H1 (cell line): Measurements from ENCODE around the gene SLC25A22. TPM values are rescaled to one million over a fixed set of nuclear protein-coding genes. Genes with fewer than 3 reads are reported as not detected.

Source experiments
- BACH1 ChIP-seq: IDR thresholded peaks from 2 replicates; pipeline ENCODE4 v1.6.1; 2012; ENCODE audit warnings: low read length, improper control_type of control experiment
- CBX5 ChIP-seq: fragments of 300-800, 300-1000 bp; sonication (generic); IDR thresholded peaks from 2 replicates; pipeline ENCODE4 v1.7.1; 2016; ENCODE audit warnings: antibody characterized with exemption, low read length, low read depth
- CBX8 ChIP-seq: fragments of 300-800, 300-1000 bp; sonication (generic); IDR thresholded peaks from 2 replicates; pipeline ENCODE4 v1.7.1; 2016; ENCODE audit warnings: low read depth, low read length, borderline replicate concordance
- CHD2 ChIP-seq: IDR thresholded peaks from 2 replicates; pipeline ENCODE4 v1.6.1; 2012; ENCODE audit warnings: low read length, improper control_type of control experiment
- CTBP2 ChIP-seq: IDR thresholded peaks from 2 replicates; pipeline ENCODE4 v1.7.0; 2011; ENCODE audit warnings: borderline replicate concordance, mild to moderate bottlenecking, moderate library complexity, mixed read lengths, low read length; ENCODE audit not compliant: insufficient read depth, insufficient read length
- EGR1 ChIP-seq: IDR thresholded peaks from 2 replicates; pipeline ENCODE4 v1.6.1; 2011; ENCODE audit warnings: low read depth, low read length, borderline replicate concordance
- FOSL1 ChIP-seq: IDR thresholded peaks from 2 replicates; pipeline ENCODE4 v1.6.1; 2011; ENCODE audit warnings: mild to moderate bottlenecking, low read depth, low read length, moderate library complexity; ENCODE audit not compliant: insufficient read depth
- HDAC2 ChIP-seq, 2 experiments: fragments of 300-600 bp in 1 of 2; sonication (generic) in 1 of 2; IDR thresholded peaks; 2 replicates each; pipeline ENCODE4 v1.6.1; 2011 to 2012; ENCODE audit warnings: low read depth in 2 of 2, low read length in 2 of 2, mild to moderate bottlenecking in 2 of 2, moderate library complexity in 2 of 2, borderline replicate concordance in 1 of 2, inconsistent platforms in 1 of 2
- HDAC6 ChIP-seq: IDR thresholded peaks from one replicate; pipeline ENCODE4 v1.7.1; 2012; ENCODE audit warnings: low read depth, mild to moderate bottlenecking, inconsistent platforms, low read length, moderate library complexity
- NANOG ChIP-seq: IDR thresholded peaks from 2 replicates; pipeline ENCODE4 v1.6.1; 2011; ENCODE audit warnings: low read length, low read depth, mild to moderate bottlenecking, inconsistent platforms; ENCODE audit not compliant: insufficient read depth, poor library complexity, severe bottlenecking
- POLR2AphosphoS5 ChIP-seq: IDR thresholded peaks from 2 replicates; pipeline ENCODE4 v1.6.1; 2011; ENCODE audit warnings: low read depth, low read length
- RNF2 ChIP-seq: fragments of 200-900, 300-1000 bp; sonication (generic); IDR thresholded peaks from 2 replicates; pipeline ENCODE4 v1.7.1; 2016; ENCODE audit warnings: borderline replicate concordance, low read depth, mild to moderate bottlenecking, antibody characterized with exemption, low read length; ENCODE audit not compliant: poor library complexity, severe bottlenecking; ENCODE audit errors: missing control alignments
- SIRT6 ChIP-seq: IDR thresholded peaks from one replicate; pipeline ENCODE4 v1.7.1; 2012; ENCODE audit warnings: low read length, inconsistent platforms
- SUZ12 ChIP-seq: fragments of 200-600 bp; sonication (generic); IDR thresholded peaks from 2 replicates; pipeline ENCODE4 v1.6.1; 2012; ENCODE audit warnings: mild to moderate bottlenecking, inconsistent platforms, low read length, moderate library complexity, mixed read lengths
- TBP ChIP-seq: IDR thresholded peaks from 2 replicates; pipeline ENCODE4 v1.6.1; 2011; ENCODE audit warnings: low read depth, low read length, improper control_type of control experiment
- ZNF274 ChIP-seq: IDR thresholded peaks from 2 replicates; pipeline ENCODE4 v1.7.0; 2012; ENCODE audit warnings: low read length, borderline replicate concordance; ENCODE audit errors: extremely low read depth
- polyA plus RNA-seq, 7 experiments: library from polyadenylated mRNA; depleted of rRNA in 3 of 7; stranded (reverse) in 5 of 7; unstranded in 2 of 7; fragments of >200 nt in 5 of 7; fragments of 200-250 nt in 2 of 7; gene quantifications; 1 replicate in 5 of 7; 2 replicates in 1 of 7; 4 replicates in 1 of 7; pipeline versions ENCODE4 v1.2.1 to v1.2.3, GENCODE V29; 2011 to 2013; ENCODE audit warnings: missing spikeins in 2 of 7, mixed read lengths in 2 of 7
- total RNA-seq: library from RNA; stranded (reverse); fragmentation: NEBNext Ultra II Directional; extraction: Animal tissue kit (Norgen Biotek cat#: 25700); gene quantifications from 2 replicates; pipeline ENCODE4 v1.2.1, GENCODE V29; 2021
- TF ChIP-seq, protein P1 (sequence below): IDR thresholded peaks from 2 replicates; pipeline ENCODE4 v1.6.1; 2011; ENCODE audit warnings: low read length, improper control_type of control experiment
- TF ChIP-seq, protein P2 (sequence below): IDR thresholded peaks from 2 replicates; pipeline ENCODE4 v1.6.1; 2012; ENCODE audit warnings: inconsistent platforms
- TF ChIP-seq, protein P3 (sequence below): IDR thresholded peaks from 2 replicates; pipeline ENCODE4 v1.6.1; 2012; ENCODE audit warnings: inconsistent platforms

Gene SLC25A22
- total and polyA plus RNA-seq, 2 of the 8 experiments (the other 6 are each of a cell fraction or from before 2014, with no cell fraction given), result 31.5 to 48.0 TPM

DNA sequence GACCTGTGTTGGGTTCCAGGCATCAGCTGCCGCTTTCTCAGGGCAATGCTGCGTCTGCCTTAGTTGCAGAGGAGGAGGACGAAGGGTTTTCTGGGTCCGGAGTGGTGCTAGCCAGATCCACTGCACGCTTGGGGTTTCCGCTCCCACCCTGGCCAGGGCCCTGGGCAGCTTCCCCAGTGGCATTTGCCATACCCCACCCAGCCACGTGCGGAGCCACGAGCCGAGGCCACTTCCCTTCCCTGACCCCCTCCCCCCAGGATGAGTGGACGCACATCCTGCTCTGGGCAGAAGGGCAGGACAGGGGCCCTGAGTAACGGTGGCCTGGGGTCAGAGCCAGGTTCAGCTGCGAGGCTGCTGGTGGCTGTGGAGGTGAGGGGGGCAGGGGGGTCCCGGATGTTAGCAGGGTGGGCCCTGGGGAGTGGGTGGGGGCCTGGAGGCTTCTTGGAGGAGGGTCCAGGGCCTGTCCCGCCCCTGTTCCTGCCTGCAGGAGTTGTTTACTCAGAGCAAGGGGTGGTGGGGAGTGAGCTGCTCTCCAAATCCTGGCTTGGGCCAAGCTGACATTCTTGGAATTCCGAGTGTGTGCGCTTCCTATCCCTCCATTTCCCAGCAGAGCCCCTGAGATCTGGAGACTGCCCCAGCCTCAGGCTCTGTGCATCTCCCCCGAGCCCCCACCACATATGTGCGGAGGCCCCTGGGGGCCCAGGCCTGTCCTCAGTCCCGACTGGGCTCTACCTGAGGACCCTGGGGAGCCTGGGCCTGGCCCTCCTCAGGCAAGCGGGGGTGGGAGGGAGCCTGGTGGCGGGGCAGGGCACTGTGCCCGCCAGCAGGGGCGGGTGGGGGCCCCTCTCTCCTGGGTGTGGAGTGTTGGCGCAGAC, 46.0 kb upstream of the SLC25A22 start (continued):
- TF ChIP-seq, protein P1, sequence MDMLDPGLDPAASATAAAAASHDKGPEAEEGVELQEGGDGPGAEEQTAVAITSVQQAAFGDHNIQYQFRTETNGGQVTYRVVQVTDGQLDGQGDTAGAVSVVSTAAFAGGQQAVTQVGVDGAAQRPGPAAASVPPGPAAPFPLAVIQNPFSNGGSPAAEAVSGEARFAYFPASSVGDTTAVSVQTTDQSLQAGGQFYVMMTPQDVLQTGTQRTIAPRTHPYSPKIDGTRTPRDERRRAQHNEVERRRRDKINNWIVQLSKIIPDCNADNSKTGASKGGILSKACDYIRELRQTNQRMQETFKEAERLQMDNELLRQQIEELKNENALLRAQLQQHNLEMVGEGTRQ, result no peak
- TF ChIP-seq SUZ12 (no peak), CBX8 (no peak), SIRT6 (no peak), NANOG (no peak), HDAC6 (no peak), CHD2 (0 out of 2 replicates have a peak, but pooled peaks have one; percentile 6), ZNF274 (no peak), RNF2 (no peak), EGR1 (no peak), CBX5 (no peak), TBP (no peak), HDAC2 (IDR thresholded peaks at IDR 0.05; ENCODE audit: borderline replicate concordance in 1 of 2, low read depth in 2 of 2, low read length in 2 of 2) (no peak; a peak in 1 of 4 replicates), CTBP2 (peak; percentile 90), POLR2AphosphoS5 (0 out of 2 replicates have a peak, but pooled peaks have one; percentile 53), BACH1 (no peak), FOSL1 (no peak)
- TF ChIP-seq, protein P2, sequence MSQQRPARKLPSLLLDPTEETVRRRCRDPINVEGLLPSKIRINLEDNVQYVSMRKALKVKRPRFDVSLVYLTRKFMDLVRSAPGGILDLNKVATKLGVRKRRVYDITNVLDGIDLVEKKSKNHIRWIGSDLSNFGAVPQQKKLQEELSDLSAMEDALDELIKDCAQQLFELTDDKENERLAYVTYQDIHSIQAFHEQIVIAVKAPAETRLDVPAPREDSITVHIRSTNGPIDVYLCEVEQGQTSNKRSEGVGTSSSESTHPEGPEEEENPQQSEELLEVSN, result no peak
- TF ChIP-seq, protein P3, sequence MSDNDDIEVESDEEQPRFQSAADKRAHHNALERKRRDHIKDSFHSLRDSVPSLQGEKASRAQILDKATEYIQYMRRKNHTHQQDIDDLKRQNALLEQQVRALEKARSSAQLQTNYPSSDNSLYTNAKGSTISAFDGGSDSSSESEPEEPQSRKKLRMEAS, result peak; percentile 77
